Hematopoietic multipotent progenitor cell treated with erythropoietin and hydrocortisone succinate and interleukin-3 and kit ligand, for 8 days (in vitro differentiated cells): Measurements from ENCODE around the gene NRP1.

Source experiments
- DNase-seq: peaks from one replicate; pipeline ENCODE4 v3.0.0-alpha.2; 2015

NRP1 gene

DNA sequence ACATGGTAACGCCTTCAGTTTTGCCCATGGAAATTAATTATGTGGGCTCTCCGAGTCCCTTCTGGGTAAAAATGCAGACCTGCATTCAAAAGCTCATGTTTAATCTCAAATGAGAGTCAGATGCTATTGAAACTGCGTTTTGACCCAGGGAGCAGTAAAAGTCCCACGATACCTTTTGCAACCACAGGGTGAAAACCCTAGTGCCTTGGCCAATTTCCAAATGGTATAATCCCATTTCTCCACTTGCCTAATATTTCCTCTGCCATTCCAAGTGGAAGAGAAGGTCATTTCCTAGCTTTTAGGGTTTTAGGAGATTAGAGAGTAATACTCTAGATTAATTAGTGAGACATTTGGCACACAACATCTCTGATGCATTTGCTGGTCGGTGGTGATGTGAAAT lies 132.5 kb downstream of the NRP1 start:
- no peak for DNase-seq

DNA sequence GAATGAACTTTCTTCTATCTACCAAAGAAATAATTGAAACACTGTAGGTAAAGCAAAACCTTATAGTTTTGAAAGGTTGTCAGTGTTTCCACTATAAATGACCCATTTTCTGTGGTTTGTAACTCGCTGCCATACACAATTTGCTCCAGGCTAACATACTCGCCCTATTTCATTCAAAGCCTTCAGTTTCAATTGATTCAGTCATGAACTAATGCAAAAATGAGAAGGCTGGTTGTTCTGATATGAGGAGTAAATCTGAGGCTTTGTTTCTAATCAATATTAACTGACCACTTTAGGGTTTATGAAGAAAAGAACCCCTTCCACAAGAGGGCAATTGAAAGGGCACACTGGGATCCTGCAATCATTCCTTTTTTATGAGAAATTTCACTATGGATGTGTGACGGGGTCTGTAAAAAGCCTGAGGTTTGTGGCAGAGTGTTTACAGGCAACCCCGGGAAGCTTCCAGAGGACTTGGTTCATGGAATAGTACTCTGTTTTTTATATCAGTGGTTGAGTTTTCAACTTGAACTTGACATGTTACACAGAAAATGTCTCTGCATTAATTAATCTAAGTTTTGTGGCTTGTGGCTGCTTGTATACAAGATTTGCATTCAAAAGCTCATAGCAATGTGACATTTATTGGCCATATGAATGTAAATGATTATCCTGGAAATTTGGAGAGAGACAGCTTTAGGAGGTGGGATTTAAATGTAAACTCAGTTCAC lies 133.2 kb downstream of the NRP1 start:
- DNase-seq, result no peak

DNA sequence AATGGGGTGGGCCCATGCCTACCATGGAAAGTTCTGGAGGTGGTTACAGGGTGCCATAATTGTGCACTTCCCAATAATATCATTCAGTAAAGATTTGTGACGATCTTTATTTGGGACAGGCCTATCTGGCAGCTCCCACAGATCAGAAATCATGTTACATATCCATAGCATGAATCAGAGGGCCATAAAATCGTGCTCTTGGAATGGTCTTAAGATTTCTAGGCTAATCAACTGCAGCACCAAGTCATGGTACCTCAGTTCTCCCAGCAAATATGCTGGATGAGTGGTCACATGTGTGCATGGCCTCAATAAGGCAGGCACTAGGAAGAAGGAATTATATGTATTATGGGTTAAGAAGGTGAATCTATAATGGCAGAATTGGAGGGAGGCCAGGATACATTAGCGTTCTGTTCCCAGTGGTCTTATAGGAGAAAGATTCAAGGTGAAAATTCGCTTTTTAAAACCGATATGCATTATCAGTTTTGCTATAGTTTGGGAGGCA lies 134.7 kb downstream of the NRP1 start:
- no peak for DNase-seq

DNA sequence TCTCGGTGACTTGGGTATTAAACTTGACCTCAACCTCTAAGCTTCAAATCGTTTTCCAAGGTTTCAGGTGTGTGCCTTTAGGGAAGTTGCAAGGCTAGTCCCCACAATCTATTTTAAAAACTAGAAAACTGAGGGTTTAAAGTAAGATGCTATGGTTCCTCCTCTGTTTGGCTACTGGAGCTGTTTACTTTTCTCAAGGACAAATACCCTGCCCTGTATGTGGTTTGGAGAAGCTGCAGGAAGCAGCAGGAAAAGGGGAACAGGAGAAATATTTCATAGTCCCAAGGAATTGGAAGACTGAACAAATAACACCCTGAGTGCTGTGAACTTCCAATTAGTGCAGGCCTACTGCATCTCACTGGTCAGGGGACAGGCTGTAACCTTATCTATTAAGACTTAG lies 135.9 kb downstream of the NRP1 start:
- DNase-seq, result no peak

DNA sequence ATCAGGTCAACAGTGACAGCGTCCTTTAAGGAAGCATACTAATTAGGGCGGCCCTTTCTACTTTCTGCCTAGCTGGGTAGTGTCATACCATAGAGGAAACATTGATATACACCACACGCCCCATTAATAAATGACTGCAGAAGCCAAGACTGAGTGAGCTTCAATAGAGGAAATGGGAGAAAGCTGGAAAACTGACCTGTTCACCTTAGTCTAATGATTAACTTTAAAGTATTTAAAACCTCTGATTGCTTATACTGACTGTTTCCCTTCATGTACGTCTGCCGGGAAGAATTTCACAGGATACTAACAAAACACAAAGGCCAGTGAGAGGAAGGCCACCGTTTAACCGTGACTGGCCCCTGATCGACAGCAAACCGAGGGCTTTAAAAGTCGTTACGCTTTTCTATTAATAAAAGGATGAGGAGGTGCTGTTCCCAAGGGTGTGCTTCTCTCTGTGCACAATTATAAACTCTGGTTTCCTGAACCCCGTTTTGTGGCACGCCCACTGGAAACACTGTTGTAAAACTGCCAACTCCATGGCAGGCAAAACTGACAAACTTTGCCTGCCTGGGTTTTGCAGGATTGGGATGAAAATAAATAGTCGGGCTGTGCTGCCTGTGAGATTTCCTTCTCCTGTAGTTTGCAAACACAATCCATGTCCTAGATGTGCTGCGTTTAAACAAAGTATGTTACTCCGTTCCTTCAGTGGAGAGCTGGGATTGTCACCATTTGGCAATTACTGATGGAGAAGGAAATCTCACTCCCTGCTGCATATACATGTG lies 137.6 kb downstream of the NRP1 start:
- DNase-seq, result no peak

DNA sequence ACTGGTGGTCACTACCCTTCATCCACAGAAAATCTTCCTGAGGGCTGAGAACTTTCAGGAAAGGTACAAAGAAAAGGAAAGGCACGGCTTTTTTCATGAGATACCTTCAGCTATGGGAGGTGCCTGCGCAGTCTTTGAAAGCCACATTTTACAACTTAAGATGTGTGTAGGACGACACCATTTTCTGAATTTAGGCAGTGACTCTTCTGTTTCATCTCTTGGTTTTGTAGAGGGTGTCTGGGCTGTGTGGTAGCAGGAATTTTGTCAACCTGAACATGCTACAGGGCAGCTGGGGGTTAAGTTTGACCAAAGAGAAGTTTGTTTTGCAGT lies 138.1 kb downstream of the NRP1 start:
- DNase-seq, result no peak

DNA sequence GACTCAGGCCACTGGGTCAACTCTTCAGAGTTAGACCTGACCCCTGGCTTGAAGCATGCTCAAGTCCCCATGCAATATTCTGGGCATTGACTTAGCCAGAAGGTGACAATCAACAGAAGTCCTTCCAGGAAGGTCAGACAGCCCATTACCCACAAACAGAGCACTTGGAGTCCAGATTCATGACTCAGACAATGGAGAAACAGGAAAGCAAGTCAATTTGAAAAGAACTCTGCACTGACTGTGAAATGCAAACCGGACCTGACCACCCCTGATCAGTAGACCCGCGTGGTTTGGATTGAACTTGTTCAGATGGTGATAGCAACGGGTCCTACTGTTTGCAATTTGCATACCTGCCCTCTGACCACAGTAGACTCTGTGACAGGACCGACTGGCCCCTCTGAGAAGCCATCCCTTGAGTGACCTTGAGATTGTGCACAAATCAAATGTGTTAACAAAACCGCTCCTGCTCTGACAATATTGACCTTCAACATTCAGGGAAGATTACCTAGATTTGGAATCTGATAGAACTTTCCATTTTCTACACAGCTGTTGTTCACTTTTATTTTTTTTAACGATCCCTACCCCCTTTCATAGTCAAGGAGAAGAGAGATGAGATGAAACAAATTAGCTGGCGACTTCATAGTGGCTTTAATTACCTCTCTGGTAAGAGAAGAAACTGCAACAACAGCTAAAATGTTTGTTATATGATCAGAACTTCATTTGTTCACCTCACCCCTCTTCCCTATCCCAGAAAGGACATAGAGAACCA lies 138.7 kb downstream of the NRP1 start:
- DNase-seq, result no peak

DNA sequence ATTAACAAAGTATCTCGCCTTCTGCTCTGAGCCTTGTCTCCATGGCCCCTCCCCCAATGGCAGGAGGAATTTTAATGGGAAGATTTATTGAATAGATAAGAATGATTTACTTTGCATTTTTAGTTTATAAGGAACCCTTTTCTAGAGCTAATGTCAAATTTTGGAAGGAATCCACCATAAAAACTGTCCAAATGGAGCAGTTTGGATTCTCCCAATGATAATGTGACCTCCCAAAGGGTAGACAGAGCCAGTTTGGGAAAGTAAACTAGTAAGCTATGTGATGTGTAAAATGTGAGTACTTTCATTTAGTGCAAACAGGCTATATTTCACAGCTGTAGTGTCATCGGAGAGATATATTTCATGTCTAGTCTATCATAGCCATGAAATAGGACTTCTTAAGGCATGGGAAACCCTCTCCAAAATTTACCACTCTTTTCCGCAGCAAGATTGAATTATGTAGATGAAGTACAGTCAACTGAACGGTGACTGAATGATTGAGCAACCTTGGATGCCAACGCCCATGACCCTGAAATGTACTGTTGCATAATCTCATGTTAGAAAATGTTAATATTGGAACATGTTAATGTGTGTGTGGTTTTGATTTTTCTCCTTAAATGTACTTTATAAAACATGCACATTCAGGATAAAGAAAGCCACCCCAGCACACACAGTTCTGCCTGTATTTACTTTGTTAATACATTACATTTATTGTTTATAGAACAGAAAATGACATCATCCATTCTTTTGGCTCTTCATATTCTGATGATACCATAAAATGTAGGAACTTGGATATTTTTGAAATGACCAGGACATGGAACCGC lies 140.6 kb downstream of the NRP1 start:
- no peak for DNase-seq

DNA sequence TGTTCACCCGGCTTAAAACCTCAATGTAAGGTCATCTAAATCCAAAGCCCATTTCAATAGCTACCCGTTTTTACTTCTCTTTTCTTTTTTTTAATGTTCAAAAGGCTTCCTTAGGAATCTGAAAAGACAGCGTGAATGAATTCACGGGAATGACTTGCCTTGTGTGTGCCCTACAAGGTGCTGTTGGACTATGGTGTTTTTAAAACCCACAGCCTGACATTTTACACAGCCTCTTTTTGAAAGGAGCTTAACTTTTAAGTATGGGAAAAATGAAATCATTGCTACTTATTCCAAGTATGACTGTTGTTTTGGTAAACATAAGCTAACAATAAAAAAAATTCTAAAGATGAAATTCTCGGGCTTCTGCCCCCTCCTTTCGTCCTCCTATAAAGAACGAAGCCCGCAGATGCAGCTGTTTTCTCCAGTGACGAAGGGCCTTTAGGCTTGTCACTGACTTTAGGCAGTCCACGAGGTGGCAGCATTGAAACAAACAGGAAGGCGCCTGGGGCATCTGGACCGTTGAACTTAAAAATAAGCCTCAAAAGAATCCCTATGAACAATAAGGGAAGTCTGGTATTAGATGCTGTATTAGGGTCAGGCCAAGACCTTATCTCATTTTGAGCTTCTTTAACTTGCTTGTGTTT lies 141.3 kb downstream of the NRP1 start:
- peak; percentile 77 for DNase-seq

DNA sequence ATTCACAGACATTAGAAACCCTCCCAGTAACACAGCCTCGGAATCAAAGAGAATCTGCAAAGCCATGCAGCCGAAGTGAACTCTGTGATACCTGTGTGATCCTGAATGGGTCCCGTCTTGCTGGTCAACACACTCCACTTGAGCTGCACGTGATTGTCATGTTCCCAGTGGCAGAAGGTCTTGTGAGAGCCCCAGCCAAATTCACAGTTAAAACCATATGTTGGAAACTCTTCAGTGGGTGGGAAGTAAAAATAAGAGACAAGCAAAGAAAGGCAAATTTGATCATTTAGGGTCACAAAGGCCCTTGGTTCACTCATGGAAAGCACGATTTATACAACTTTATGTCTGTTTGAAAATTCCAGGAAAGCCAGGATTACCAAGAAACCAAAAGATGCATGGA lies 142.3 kb downstream of the NRP1 start:
- DNase-seq, result no peak

DNA sequence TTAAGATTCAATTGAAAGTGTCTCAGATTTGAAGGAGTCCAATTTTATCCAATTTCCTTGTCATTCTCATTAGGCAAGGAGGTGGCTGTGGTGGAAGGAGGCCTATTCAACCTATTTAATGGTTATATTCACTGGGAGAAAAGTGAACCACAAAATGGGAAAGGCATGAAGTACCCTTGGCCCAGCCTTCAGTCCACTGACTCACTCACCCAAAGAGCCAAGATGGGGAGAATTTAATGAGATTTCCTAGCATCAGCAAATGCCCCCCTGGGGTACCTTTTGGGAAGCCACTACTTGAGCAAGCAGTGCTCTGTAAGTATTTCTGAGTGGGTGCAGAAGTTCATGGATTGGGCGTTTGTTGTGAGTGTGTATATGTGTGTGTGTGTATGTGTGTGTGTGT lies 144.1 kb downstream of the NRP1 start:
- no peak for DNase-seq

DNA sequence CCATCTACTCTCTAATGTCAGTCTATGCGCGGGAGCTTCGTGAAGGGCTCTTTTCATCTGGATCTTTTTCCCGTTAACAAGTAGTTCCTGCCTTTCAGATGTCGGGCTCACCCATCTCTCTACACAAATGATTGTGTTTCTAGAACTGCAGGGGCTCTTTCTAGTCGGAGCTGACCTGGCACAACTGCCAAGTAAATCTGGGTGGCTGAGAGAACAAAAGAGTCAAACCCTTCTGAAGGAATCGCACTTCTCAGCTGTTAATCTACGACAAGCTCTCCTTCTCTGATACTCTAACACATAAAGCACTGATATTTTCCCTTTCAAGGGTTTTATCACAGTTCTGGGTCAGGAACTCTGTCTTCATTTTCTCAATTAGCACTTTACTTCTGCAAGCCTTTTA lies 144.7 kb downstream of the NRP1 start:
- DNase-seq, result no peak

DNA sequence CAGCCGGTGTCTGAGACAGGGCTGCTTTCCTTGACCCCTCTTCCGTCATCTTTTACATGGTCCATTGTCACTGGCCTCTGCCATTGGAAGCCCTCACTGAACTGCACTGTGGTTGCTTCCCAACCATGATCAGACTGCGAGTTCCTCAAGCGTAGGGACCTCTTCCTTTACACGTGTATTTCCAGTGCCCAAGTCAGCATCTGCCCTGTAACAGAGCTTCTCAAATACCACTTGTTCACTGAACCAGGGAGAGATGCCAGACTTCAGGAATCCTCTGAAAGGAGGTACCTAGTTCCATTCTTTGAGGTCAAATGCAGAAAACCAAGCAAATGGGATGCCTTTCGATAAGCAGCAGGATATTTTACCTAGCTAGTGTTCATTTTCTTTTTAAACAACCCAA lies 145.1 kb downstream of the NRP1 start:
- DNase-seq, result no peak

DNA sequence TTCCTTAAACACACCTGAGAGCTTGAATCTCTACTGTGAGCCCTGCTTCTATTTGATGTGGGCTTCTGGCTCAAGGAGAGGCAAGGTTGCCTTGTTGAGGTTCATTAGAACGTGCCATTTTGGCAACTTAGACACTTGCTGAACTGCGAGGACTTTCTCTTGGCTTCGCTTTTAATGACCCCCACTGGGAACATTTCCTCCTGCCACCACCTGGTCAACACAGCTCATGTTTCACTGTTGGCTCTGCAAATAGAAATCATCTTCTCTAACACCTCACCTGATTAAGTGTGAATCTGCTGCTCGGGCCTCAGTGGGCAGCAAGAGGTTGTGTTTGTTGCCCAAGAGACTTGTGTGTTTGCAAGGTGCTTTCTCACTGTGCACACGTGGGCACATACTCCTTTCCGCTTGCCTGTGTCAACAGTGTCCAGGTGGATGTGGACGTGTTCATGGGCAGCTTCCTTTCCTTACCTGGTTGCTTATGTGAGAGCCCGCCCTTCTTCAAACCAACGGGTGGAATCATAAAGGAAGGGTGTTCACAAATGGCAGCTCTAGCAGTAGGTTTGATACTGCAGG lies 147.0 kb downstream of the NRP1 start:
- no peak for DNase-seq

DNA sequence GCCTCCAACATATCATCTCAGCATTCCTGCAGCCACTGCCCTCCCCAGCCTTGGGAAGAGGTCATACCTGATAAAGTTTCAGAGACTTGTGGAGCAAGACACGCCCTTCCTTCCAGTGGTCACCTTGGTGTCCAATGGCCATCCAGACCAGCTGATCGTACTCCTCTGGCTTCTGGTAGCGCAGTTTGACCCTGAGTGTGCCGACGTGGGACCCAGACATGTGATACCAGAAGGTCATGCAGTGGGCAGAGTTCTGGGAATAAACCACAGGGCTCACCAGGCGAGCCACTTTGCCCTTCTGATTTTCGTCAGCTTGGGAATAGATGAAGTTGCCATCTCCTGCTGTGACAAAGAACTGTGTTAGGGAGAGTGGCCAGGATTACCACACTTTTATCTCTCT lies 148.3 kb downstream of the NRP1 start:
- DNase-seq, result no peak

DNA sequence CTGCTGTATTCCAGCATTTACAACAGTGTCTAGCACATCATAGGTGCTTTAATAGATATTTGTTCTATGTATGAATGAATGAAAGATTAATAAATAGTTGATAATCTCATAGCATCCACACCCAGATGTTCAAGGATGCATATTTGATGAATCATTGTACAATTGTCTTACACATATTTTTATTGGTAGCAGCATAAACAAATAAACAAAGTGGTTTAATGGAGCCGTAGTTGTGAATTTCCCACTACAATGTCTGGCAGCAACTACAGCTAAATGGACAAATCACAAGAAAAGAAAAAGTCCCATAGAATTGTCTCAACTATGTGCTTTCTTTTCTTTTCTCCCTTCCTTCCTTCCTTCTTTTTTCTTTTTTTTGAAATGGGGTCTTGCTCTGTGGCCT lies 150.8 kb downstream of the NRP1 start:
- no peak for DNase-seq

DNA sequence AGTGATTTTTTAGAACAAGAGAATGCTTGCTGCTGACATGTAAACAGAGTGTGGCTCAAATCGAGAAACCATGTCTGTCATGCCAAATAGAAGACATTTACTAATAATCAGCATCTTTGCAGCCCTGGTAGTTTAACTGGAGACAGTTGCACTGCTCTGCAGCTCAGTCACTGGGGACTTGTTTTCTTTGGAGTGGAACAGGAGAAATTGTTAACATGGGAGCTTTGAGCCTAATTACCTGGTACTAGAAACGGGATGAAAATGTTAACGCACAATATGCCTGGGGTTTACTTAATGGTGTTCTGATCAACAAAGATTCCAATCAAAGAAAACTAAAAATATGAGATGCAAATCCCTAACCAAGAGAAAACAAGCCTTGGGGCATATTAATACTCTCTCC lies 153.5 kb downstream of the NRP1 start:
- DNase-seq, result no peak

DNA sequence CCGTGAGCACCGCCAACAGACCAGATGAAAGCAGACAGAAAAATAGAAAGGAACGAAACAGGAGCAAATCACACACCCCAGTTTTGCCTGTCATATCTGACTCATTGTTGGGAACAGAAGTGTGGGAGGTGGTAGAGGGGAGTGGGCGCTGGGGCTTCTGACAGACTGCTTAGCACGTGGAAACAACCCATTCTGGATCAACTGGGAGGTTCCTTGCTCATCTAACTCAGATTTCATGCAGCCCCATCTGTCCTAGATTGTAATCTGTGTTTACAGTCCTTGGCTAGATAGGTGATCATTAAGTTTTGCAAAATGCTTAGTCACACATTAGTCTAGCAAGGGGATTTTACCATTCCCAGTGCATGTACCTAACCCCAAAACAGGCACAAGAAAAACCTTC lies 154.1 kb downstream of the NRP1 start:
- DNase-seq, result no peak

DNA sequence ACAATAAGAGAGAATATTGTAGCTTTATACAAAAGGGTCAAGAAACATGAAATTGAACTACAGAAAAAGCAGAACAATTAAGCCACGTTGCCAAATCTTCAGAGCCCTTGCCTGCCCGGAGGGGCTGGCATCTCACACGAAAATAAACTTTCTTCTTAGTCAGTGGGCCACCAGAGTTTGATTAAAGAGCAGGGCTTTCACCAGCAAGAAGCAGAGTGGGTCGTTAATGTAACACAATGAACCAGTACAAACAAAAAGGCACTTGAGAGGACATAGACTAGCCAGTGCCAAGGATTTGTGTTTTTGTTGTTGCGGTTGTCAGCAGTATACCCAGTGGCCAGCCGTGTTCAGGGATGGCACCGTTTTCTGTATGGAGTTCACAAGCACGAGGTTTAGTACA lies 155.4 kb downstream of the NRP1 start:
- DNase-seq, result no peak

DNA sequence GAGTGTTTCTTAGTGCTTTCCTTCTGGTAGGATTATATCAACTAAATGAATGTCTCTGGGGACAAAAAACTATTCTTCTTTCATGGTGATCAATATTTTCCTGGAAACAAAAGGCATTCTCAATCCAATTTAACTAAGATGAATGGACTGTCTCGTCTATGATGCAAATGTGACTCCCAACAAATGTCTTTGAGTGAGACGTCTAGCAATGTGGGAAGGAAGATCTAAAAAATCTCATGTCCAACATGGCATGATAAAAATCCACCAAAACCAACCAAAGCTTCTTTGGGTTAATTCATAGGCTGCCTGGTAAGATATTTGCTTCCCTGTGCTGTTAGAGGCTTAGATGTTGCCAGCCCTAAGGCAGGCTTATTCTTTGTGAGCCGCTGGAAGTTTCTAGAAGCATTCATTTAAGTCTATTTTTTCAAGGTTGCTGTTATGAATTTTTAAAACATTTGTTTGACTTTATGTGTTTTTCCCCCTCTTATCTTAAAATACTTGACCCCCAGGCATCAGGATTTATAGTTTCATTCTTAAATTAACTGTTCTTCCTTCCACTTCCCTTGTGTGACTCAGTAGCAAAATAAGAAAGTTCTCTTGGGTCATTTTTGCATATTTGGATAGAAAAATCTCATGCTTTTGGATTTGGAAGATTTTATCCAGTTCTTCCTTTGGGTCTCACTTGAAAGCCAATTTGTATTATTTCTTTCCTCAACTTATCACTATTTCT lies 156.3 kb downstream of the NRP1 start:
- DNase-seq, result no peak

DNA sequence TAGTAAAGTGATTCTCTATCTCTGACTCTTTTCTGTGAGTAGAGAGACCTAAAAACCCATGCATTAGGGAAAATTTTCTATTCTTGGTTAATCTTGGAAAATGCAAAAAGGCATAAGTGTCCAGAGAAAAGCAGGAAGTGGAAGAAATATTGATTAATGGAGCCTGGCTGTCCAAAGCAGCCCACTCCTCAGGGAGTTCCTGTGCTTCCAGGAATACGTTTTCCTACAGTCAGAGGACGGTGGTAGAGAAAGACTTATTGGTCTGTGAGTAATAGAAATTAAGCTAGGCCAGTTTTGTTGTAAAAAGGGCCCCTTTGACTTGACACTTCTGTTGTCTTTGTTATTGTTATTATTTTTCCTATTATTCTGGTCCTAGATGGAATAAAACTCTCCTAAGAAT lies 157.8 kb downstream of the NRP1 start:
- no peak for DNase-seq
